GM10248 (cell line): ENCODE data around the gene INPP4B.

Experiments used
- CTCF ChIA-PET: fragments of 300-600 bp; sonication (Branson Sonifier 250); formaldehyde crosslinking; extraction: SDS; loops from one replicate; lab custom pipeline; 2021; ENCODE audit warnings: antibody characterized with exemption; lab: Yijun Ruan, JAX
- POLR2A ChIA-PET: fragments of 350-650 bp; sonication (Branson Sonifier 250); formaldehyde crosslinking; extraction: SDS; loops from one replicate; lab custom pipeline; 2020; ENCODE audit warnings: antibody characterized with exemption; lab: Yijun Ruan, JAX
- DNase-seq: peaks from one replicate; pipeline ENCODE4 v3.0.0; 2012; ENCODE audit errors: extremely low spot score
- CTCF ChIP-seq: IDR thresholded peaks from 2 replicates; pipeline ENCODE4 v1.5.1; 2012; ENCODE audit warnings: mild to moderate bottlenecking, low read depth; ENCODE audit errors: extremely low read depth, missing control alignments, control extremely low read depth

The INPP4B gene

DNA sequence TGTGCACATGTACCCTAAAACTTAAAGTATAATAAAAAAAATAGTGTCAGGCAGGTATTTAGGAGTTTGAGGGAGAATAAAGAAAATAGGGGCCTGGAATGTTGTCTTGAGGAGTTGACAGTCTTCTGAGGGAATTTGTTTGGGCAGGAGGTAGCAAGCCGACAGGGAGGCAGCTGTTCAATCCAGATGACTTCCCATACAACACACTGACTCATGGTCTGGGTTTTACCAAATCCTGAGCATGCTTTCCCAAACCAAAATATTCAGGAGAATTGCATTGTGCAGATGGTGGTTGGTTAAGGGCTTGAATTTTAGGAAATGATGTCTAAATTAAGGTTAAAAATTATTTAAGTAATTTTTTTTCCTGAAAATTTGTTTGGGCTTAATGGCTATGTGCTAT lies 430.0 kb downstream of the INPP4B start:
- no peak for DNase-seq
- POLR2A ChIA-PET: no interaction called here
- no peak for TF ChIP-seq CTCF
- CTCF ChIA-PET: no interaction called here

GRCh38 chr4:142414366-142414990 lies 431.6 kb downstream of the INPP4B start:
- ChIA-PET POLR2A (no interaction called here), CTCF (interaction anchor here (1.3 to 1.9 kb wide), 2 partner anchors 15 to 61 kb away, joined by 3 to 7 read pairs; no protein-coding TSS in a partner anchor)

DNA sequence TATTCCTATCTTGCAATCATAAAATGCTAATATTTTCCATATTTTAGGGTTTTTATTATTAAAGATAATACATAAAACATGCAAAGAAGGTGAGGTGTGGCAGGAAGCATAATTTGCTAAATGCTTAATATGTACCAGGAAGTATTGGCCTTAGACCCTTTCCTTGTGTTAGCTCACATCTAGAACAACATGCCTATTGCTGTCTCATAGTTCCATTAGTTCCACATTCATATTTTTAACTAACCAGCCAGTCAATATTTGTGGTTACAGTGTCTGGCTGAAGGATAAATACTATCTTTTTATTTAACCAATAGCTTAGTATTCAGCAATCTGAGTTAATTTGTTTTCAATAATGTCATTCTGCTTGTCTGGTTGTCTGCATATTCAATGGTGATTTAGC lies 432.6 kb downstream of the INPP4B start:
- POLR2A ChIA-PET: no interaction called here
- no peak for DNase-seq
- CTCF ChIA-PET: interaction anchor here (1.3 to 1.9 kb wide), 2 partner anchors 16 to 60 kb away, joined by 3 to 7 read pairs; no protein-coding TSS in a partner anchor
- TF ChIP-seq CTCF: no peak

More at GRCh38 chr4:142414366-142414990, 431.6 kb downstream of the INPP4B start:
- no peak for DNase-seq
- TF ChIP-seq CTCF: no peak

GRCh38 chr4:142411993-142412392 lies 434.1 kb downstream of the INPP4B start:
- no peak for DNase-seq
- TF ChIP-seq CTCF: no peak
- ChIA-PET POLR2A (no interaction called here), CTCF (no interaction called here)

DNA sequence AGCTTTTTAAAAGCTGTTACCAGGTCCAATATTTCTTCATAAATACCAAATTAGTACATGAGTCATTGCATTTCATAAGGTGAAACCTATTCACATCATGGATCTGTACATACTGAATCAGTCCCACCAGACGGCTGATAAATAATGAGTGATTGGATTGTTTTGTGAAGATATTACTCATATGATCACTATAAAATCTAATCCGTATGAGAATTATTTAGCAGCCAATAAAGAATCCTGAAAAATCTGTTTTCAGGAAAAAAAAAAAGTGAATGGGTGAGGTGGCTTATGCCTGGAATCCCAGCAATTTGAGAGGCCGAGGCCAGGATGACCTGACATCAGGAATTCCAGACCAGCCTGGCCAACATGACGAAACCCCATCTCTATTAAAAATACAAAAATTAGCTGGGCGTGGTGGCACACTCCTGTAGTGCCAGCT lies 438.1 kb downstream of the INPP4B start:
- DNase-seq: no peak
- POLR2A ChIA-PET: no interaction called here
- CTCF ChIA-PET: no interaction called here

DNA sequence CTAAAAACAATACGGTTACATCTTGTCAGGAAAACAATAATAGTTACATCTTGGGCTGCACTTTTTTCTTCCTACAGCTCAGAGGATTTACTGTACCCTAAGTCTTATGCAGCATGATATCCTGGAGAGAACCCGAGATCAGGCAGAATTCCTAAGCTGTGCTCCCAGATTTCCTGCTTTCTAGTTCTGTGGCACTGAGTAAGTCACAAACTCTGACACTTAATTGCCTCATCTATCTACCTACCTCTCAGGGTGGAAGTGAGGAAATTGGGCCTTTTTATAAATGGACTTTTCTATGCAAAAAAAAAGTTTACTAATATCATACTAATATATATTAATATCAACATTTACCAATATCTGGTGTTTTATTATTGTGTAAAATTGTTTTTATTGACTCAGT lies 438.5 kb downstream of the INPP4B start:
- ChIA-PET POLR2A (no interaction called here), CTCF (no interaction called here)
- TF ChIP-seq CTCF: no peak
- DNase-seq: no peak

More for the DNA sequence above, 438.1 kb downstream of the INPP4B start:
- no peak for TF ChIP-seq CTCF
